Measurements from ENCODE around the gene TEX261.
"Not testable (repeated sequence)": the region's sequence is repeated elsewhere in the genome, so short reads cannot be mapped to it uniquely, and the experiment has no call there.

TEX261 gene

DNA sequence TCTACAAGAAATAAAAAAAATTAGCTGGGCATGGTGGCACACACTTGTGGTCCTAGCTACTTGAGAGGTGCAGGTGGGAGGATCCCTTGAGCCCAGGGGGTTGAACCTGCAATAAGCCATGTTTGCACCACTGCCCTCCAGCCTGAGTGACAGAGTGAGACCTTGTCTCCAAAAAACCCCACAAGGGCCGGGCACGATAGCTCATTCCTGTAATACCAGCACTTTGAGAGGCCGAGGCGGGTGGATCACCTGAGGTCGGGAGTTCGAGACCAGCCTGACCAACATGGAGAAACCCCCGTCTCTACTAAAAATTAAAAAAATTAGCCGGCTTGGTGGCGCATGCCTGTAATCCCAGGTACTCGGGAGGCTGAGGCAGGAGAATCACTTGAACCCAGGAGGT is 5.3 kb upstream of the TEX261 start:
- not testable (repeated sequence) for DNase-seq

DNA sequence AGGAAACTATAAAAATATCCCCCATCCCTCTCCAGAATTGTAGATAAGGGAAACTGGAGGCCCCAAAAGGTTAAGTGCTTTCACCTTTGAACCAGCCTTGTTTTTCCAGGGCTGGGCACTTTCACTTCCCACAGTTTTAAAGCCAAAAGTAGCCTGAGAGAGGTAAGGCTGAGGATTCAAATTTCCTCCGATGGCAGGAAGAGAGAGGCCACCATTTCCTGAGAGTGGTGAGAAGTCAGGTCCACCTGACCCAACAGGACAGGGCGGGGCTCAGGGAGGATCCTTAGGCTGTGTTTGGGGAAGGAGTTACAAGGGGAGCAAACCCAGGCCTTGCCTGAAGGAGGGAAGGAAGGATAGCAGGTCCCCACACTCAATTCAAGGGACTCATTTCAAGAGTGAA is 4.7 kb upstream of the TEX261 start:
- DNase-seq = no peak

- not testable (repeated sequence) for DNase-seq
Measured at GRCh38 chr2:70998885-70999284, 4.2 kb upstream of the TEX261 start.

GRCh38 chr2:70995426-70995729 is 705 bp upstream of the TEX261 start:
- no peak for DNase-seq

GRCh38 chr2:70994009-70994698 is 519 bp downstream of the TEX261 start:
- DNase-seq = no peak

DNA sequence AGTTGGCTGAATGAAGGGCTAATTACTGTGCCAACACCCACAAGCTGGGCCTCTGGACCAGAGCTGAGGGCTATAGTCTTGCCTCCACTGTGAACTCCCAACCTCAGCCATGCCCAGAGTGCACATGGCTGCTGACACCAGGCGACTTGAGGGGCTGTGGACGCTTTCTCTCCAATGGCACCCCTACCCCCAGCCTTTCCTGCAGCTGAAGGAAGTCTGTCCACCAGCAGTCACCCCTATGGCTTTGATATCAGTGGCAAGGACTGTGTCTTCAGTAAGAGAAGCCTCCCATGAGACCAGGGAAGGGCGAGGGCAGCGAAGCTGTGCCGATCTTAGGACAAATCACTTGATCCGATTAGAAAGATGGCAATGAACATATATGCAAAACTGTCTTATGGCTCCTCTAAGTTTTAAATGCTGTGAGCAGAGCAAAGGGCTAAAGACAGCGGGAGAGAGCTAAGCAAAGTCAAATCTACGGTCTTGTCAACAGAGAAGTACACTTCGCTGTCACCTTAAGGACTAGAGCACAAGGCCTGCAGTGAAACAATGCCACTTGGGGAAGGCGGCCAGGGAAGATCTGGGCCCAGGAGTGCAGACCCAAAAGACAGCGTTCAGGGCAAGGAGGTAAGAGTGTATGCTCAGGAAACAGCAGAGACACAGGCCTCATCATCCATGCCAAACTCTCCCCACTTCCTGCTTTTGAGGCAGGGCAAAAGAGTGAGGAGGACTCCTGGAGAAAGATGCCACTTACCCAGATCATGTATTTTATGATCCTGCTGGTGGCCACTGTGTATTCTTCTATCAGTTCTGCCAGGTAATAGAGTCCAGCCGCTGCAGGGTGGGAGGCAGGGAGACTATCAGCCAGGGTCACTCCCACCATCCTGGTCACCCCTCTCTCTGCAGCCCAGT is 1.5 kb downstream of the TEX261 start:
- DNase-seq = no peak

DNA sequence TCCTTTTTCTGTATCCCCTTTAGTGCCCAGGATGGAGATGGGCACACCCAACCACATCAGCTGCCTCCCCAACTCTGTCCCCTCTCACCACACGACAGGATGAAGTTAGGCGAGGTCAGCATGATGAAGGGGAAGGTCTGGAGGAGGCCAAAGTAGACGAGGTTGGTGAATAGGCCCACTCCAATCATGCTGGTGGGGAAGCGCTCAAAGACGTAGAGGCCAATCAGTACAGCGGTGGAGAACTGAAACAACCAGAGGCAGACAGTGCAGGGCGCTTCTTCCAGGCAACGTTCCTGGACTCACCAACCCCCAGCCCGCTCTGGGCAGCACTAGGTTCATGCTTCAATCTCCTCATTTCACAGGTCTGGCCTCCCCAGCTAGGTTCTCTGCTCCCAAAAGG is 2.9 kb downstream of the TEX261 start:
- no peak for DNase-seq

DNA sequence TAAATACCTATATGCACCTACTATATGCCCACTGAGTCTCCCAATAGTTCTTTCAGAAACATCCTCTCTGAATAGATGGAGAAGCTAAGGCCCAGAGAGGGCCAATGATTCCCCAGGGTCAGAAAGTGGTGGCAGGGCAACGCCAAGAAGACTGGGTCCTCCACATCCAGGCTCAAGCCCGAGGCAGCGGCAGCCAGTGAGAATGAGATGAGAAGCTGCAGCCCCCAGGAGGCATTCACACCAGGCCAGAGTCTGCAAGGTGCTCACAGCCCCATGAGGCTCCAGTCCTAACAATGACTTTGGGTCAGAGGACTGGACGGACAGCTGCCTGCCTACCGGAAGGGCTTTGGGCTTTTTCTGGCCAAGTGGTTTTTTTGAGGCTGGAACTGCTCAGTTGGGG is 3.5 kb downstream of the TEX261 start:
- DNase-seq = no peak

- no peak for DNase-seq
Measured at GRCh38 chr2:70990216-70990615, 4.5 kb downstream of the TEX261 start.

DNA sequence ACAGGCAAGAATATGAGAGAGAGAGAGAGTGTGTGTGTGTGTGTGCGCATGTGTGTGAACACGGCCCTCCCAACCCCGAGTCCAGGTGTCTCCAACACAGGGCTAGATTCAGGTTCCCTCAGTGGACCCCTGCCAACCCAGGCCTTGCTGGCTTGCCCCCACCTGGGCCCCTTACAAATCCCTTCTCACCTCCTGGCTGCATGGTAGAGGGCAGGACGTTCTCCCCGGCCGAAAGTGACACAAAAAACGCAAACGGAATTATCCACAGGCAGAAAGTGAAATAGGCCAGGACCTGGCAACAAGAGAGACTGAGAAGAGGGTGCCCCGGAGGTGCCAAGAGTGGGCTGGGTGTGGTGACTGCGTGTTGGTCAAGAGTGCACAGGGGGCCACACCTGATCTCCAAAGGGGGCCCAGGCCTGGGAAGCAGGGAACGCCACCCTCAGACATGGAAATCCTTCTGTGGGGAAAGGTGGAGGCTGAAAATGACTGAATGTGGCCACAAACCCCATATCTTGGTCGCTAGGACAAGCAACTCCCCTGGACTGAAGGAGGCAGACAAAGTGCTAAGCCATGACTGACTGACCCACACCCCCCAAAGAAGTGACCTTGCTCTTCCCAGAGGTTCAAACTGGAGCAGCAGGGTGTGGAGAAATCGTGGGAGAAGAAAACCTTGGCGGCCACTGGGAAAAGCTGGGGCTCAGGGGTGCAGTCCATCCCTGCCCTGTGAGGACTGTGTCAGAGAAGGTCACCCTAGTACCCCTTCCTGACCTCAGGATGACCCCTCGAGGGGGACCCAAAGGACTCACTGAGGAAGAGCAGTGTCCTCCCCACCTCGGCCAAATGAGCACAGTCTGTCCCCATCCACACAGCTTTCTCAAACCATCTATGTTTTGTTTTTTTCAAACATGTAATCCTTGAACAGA is 5.7 kb downstream of the TEX261 start:
- no peak for DNase-seq

- DNase-seq = no peak
Measured at GRCh38 chr2:70988151-70988550, 6.5 kb downstream of the TEX261 start.

DNA sequence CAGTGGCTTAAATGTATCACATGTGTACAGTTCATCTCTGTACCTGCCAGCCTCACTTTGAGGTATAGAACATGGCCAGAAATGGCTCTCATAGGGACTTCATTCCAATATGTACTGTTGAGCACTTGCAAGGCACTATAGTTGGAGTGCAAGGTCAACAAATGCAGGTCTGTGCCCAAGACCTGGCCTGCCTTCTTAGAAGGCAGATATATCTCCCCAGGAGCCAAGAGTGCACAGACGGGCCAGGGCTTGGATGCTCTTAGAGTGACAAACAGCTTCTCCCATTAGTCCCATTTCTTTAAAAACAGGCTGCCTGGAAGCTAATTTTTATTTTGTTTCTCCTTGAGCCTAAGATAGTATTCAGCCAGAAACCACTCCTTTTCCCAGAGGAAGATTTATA is 7.3 kb downstream of the TEX261 start:
- no peak for DNase-seq

- DNase-seq = no peak
Measured at GRCh38 chr2:70986499-70987189, 8.0 kb downstream of the TEX261 start.

DNA sequence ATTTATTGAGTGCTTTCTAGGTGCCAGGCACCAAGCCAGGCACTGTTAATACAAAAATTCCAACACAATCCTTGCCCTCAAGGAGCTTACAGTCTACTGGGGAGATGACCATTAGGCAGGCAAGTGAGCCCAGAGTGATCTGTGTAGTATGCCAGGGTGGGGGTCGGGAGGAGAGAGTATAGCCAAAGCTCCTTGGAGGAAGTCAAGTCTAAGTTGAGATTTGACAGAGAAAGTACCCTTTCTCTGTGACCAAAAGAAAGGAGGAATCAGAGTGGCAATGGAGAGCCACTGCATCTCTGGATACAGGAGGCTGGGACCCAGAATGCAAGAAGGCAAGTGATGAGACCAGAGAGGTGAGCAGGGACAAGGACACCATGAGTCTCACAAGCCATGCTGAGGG is 8.7 kb downstream of the TEX261 start:
- DNase-seq = no peak

GRCh38 chr2:70985283-70985688 is 9.4 kb downstream of the TEX261 start:
- no peak for DNase-seq

GRCh38 chr2:70984576-70985282 is 9.9 kb downstream of the TEX261 start:
- DNase-seq = no peak

DNA sequence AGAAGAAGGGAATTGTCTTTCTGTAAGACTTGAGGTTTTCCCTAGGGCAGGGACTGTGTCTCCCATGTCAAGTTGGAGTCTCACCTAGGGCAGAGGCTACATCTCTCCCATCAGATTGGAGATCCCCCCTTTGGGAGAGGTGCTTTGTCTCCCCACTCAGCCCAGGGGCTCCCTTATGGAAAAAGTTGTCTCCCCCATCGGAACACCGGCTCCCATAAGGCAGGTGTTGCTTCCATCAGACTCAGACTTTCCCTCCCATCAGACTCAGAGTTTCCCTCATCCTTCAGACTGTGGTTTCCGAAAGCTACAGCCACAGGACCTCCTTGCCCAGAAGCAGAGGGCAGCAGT is 10.5 kb downstream of the TEX261 start:
- DNase-seq = no peak

DNA sequence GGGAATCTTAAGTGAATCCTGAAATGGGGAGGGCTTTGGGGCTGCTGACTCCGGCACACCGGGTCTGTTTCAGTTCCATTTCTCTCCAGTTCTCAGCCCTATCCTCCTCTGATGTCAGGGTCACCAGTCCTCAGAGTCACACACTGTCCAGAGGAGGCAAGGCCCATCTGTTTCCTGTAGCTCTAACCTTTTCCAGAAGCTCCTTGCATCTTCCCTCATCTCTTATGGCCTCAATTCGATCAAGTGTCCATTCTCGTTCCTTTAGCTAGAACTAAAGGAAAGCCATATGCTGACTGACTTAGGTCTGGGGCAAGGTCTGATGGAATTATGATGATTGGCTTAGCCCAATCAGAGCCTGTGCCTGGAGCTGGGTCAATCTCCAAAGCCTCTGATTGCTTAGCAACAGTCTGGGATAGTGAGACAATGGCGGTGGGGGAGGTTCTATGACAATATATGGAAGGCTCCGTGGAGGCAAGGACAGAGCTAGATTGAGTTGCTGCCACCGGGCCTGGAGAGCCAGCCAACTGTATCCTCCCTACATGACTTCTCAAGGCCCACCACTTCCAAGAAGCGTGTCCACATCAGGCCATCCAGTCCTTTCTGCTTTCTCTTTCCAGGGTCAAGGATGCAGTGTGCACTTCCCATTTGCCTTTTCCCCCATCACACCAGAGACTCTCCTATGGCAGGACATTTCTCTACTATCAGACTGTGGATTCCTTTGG is 11.0 kb downstream of the TEX261 start:
- no peak for DNase-seq

GRCh38 chr2:70982971-70983370 is 11.7 kb downstream of the TEX261 start:
- DNase-seq = peak; percentile 34

GRCh38 chr2:70981866-70982810 is 12.5 kb downstream of the TEX261 start:
- DNase-seq = peak; percentile 33

Measured in right forelimb (tissue), 1 donor.